CD14-positive monocyte (primary cell): ENCODE measurements around the gene NUMBL. TPM values are rescaled to one million over a fixed set of nuclear protein-coding genes. Genes with fewer than 3 reads are reported as not detected.

Experiments
- DNase-seq, 3 donors: peaks; one replicate each; pipeline ENCODE4 v3.0.0-alpha.2; 2011 to 2022
- H2AFZ ChIP-seq: 2 replicates; pipeline ENCODE4 v1.6.0; 2012; ENCODE audit warnings: mild to moderate bottlenecking, low read depth, low read length, inconsistent platforms; ENCODE audit not compliant: insufficient read depth, poor library complexity, severe bottlenecking
- H3K27ac ChIP-seq, 2 donors: 1 replicate in 1 of 2; 2 replicates in 1 of 2; pipeline ENCODE4 v1.5.1; 2012 to 2013; ENCODE audit warnings: low read length in 2 of 2, control low read depth in 1 of 2, inconsistent platforms in 1 of 2, low read depth in 1 of 2, mild to moderate bottlenecking in 1 of 2
- H3K27me3 ChIP-seq, 2 donors: one replicate each; pipeline versions ENCODE4 v1.6.0 to v1.6.1; 2011 to 2013; ENCODE audit warnings: low read length in 2 of 2; ENCODE audit not compliant: control insufficient read depth in 2 of 2, insufficient read depth in 2 of 2
- H3K36me3 ChIP-seq, 2 donors: replicated peaks in 1 of 2; 1 replicate in 1 of 2; 2 replicates in 1 of 2; pipeline versions ENCODE4 v1.5.1 to v1.6.1; 2012 to 2013; ENCODE audit warnings: low read length in 2 of 2, control low read depth in 1 of 2, inconsistent platforms in 1 of 2, mild to moderate bottlenecking in 1 of 2; ENCODE audit not compliant: insufficient read depth in 2 of 2, control insufficient read depth in 1 of 2
- H3K4me1 ChIP-seq, 2 donors: 1 replicate in 1 of 2; 2 replicates in 1 of 2; pipeline versions ENCODE4 v1.5.1 to v1.6.1; 2012 to 2013; ENCODE audit warnings: low read length in 2 of 2, control low read depth in 1 of 2, inconsistent platforms in 1 of 2, mild to moderate bottlenecking in 1 of 2, moderate library complexity in 1 of 2; ENCODE audit not compliant: insufficient read depth in 2 of 2, control insufficient read depth in 1 of 2
- H3K4me2 ChIP-seq: replicated peaks from 2 replicates; pipeline ENCODE3; 2012; ENCODE audit warnings: low read length, moderate library complexity, mild to moderate bottlenecking; ENCODE audit not compliant: poor library complexity, severe bottlenecking; ENCODE audit errors: extremely low read depth
- H3K4me3 ChIP-seq, 3 experiments: fragments of 200-600 bp in 1 of 3; sonication (generic) in 1 of 3; replicated peaks in 1 of 3; 1 replicate in 2 of 3; 2 replicates in 1 of 3; pipeline ENCODE4 v1.5.1; 2011 to 2013; ENCODE audit warnings: low read length in 3 of 3, mild to moderate bottlenecking in 3 of 3, control low read depth in 2 of 3, low read depth in 2 of 3, inconsistent platforms in 1 of 3, moderate library complexity in 1 of 3
- H3K79me2 ChIP-seq: 2 replicates; pipeline ENCODE4 v1.6.0; 2012; ENCODE audit warnings: mild to moderate bottlenecking, control low read depth, inconsistent platforms, low read length, moderate library complexity; ENCODE audit not compliant: insufficient read depth
- H3K9ac ChIP-seq: 2 replicates; pipeline ENCODE4 v1.6.0; 2017; ENCODE audit warnings: low read length, mild to moderate bottlenecking; ENCODE audit not compliant: insufficient read depth, poor library complexity, severe bottlenecking
- H3K9me3 ChIP-seq, 2 donors: replicated peaks in 1 of 2; 1 replicate in 1 of 2; 2 replicates in 1 of 2; pipeline versions ENCODE4 v1.5.1 to v1.6.1; 2012 to 2013; ENCODE audit warnings: low read length in 2 of 2, control low read depth in 1 of 2; ENCODE audit not compliant: control insufficient read depth in 1 of 2, insufficient read depth in 1 of 2
- H4K20me1 ChIP-seq: 2 replicates; pipeline ENCODE4 v1.6.0; 2012; ENCODE audit warnings: mild to moderate bottlenecking, low read length, control low read depth, moderate library complexity; ENCODE audit not compliant: insufficient read depth
- H3K27ac Mint-ChIP-seq, 7 donors: one replicate each; pipeline ENCODE4 v1.8.0; 2020; ENCODE audit warnings: mild to moderate bottlenecking in 7 of 7, mixed read lengths in 7 of 7, moderate library complexity in 6 of 7, inconsistent platforms in 2 of 7
- H3K27me3 Mint-ChIP-seq, 3 donors: one replicate each; pipeline ENCODE4 v1.8.0; 2021 to 2022; ENCODE audit warnings: low read depth in 3 of 3, mild to moderate bottlenecking in 3 of 3, mixed read lengths in 3 of 3, moderate library complexity in 3 of 3, inconsistent platforms in 1 of 3
- H3K36me3 Mint-ChIP-seq, 2 donors: one replicate each; pipeline ENCODE4 v1.8.0; 2020; ENCODE audit warnings: mixed read lengths in 2 of 2, inconsistent platforms in 1 of 2, mild to moderate bottlenecking in 1 of 2
- H3K4me1 Mint-ChIP-seq: one replicate; pipeline ENCODE4 v1.8.0; 2020; ENCODE audit warnings: mild to moderate bottlenecking, mixed read lengths
- H3K4me3 Mint-ChIP-seq, 2 donors: one replicate each; pipeline ENCODE4 v1.8.0; 2020; ENCODE audit warnings: mild to moderate bottlenecking in 2 of 2, mixed read lengths in 2 of 2, moderate library complexity in 1 of 2
- H3K9me3 Mint-ChIP-seq, 7 donors: one replicate each; pipeline ENCODE4 v1.8.0; 2020 to 2022; ENCODE audit warnings: mixed read lengths in 7 of 7, mild to moderate bottlenecking in 6 of 7, moderate library complexity in 6 of 7, inconsistent platforms in 2 of 7
- CTCF ChIP-seq: fragments of 200-600 bp; IDR thresholded peaks from one replicate; pipeline ENCODE4 v1.8.0; 2022; ENCODE audit warnings: antibody characterized with exemption, mild to moderate bottlenecking
- WGBS: methylation state at CpG from one replicate; pipeline ENCODE4 v1.1.5; 2013; ENCODE audit warnings: missing lambda C conversion rate; ENCODE audit not compliant: insufficient coverage; 5-methylcytosine and 5-hydroxymethylcytosine counted together
- intact Hi-C, 2 donors: fragments of 100-400 bp; cut with micrococcal nuclease; formaldehyde crosslinking; loops; one replicate each; pipeline versions ENCODE4 v1.15.0 to v1.15.1; 2023
- polyA plus RNA-seq, 3 donors: library from polyadenylated mRNA; depleted of rRNA in 1 of 3; unstranded in 2 of 3; stranded (reverse) in 1 of 3; fragments of 300-500 nt in 2 of 3; fragments of >200 nt in 1 of 3; fragmentation: Illumina TruSeq in 2 of 3; gene quantifications; 1 replicate in 2 of 3; 2 replicates in 1 of 3; pipeline ENCODE4 v1.2.3, GENCODE V29; 2012 to 2021

NUMBL gene
- polyA plus RNA-seq, 3 donors, result 0.12 to 7.2 (median 0.45) TPM

- H4K20me1 ChIP-seq, result no peaks in the 10 kb centered on the region
- Mint-ChIP-seq H3K4me3 (no peak overlapping the region), H3K9me3 (peaks cover 2 to 15% (median 10%) of the 10 kb centered on the region in 7 donors), H3K4me1 (peaks cover 9% of the 10 kb centered on the region), H3K27me3 (peaks cover 12 to 22% (median 13%) of the 10 kb centered on the region in 3 donors), H3K36me3 (peaks cover 22 to 24% of the 10 kb centered on the region in 2 donors), H3K27ac (no peak overlapping the region)
- peaks cover 9 to 10% of the 10 kb centered on the region in 2 donors for H3K9me3 ChIP-seq
- H3K79me2 ChIP-seq, result no peaks in the 10 kb centered on the region
- H3K4me1 ChIP-seq, result peaks cover 10 to 14% of the 10 kb centered on the region in 2 donors
- DNase-seq, result no peak
- peaks cover 0 to 7% of the 10 kb centered on the region in 2 donors for H3K27me3 ChIP-seq
- intact Hi-C loops, result no loop called here
- H3K4me3 ChIP-seq, result no peak overlapping the region
- WGBS, result 95% methylated on average over 14 of the region's 14 CpGs
- no peak overlapping the region for H2AFZ ChIP-seq
- H3K36me3 ChIP-seq, result peaks cover 2 to 28% of the 10 kb centered on the region in 2 donors
- H3K9ac ChIP-seq, result no peak overlapping the region
- no peak overlapping the region for H3K27ac ChIP-seq
- no peak overlapping the region for H3K4me2 ChIP-seq
- TF ChIP-seq CTCF, result no peak
Measured at GRCh38 chr19:40667602-40668001, 22.8 kb downstream of the NUMBL start.

- peaks cover 9 to 10% of the 10 kb centered on the region in 2 donors for H3K9me3 ChIP-seq
- no peaks in the 10 kb centered on the region for H4K20me1 ChIP-seq
- Mint-ChIP-seq H3K4me1 (peaks cover 9% of the 10 kb centered on the region), H3K27me3 (peaks cover 12 to 22% (median 15%) of the 10 kb centered on the region in 3 donors), H3K9me3 (peaks cover 2 to 15% (median 10%) of the 10 kb centered on the region in 7 donors), H3K36me3 (peaks cover 22 to 24% of the 10 kb centered on the region in 2 donors), H3K4me3 (no peak overlapping the region), H3K27ac (peak overlapping the region in 1 of 7 donors; percentile 37)
- H3K9ac ChIP-seq, result no peak overlapping the region
- H3K36me3 ChIP-seq, result peaks cover 2 to 24% of the 10 kb centered on the region in 2 donors
- no peaks in the 10 kb centered on the region for H3K79me2 ChIP-seq
- 97% methylated on average over 6 of the region's 14 CpGs for WGBS
- H3K27me3 ChIP-seq, result peaks cover 0 to 7% of the 10 kb centered on the region in 2 donors
- peaks cover 10 to 16% of the 10 kb centered on the region in 2 donors for H3K4me1 ChIP-seq
- no peak for TF ChIP-seq CTCF
- no peak for DNase-seq
- no peak overlapping the region for H3K4me3 ChIP-seq
- no peak overlapping the region for H3K4me2 ChIP-seq
- H2AFZ ChIP-seq, result no peak overlapping the region
- intact Hi-C loops, result no loop called here
- H3K27ac ChIP-seq, result no peak overlapping the region
Measured at GRCh38 chr19:40666803-40667438, 23.5 kb downstream of the NUMBL start.
